HG03280 (cell line): ENCODE data around the gene AQP6.
"Not testable (repeated sequence)": the region's sequence is repeated elsewhere in the genome, so short reads cannot be mapped to it uniquely, and the experiment has no call there.

Source experiments
- ATAC-seq: cut with Tn5 transposase; IDR thresholded peaks from one replicate; pipeline ENCODE4 v1.9.1; 2021; ENCODE audit warnings: mild to moderate bottlenecking, moderate library complexity; ENCODE audit not compliant: unreplicated experiment

AQP6 gene

GRCh38 chr12:49987625-49988303, 15.0 kb downstream of the AQP6 start:
- ATAC-seq = no peak

GRCh38 chr12:49989400-49989799, 16.7 kb downstream of the AQP6 start:
- ATAC-seq = not testable (repeated sequence)

- ATAC-seq = no peak
These were observed 17.5 kb downstream of the AQP6 start for GRCh38 chr12:49990273-49990672.

- no peak for ATAC-seq
These were observed 25.7 kb downstream of the AQP6 start for GRCh38 chr12:49998453-49998852.

- no peak for ATAC-seq
These were observed 30.8 kb downstream of the AQP6 start for GRCh38 chr12:50003595-50003994.

- ATAC-seq = no peak
These were observed 31.9 kb downstream of the AQP6 start for GRCh38 chr12:50004696-50005095.

GRCh38 chr12:50005175-50005574, 32.4 kb downstream of the AQP6 start:
- ATAC-seq = no peak

- ATAC-seq = no peak
These were observed 33.5 kb downstream of the AQP6 start for GRCh38 chr12:50006280-50006679.

- ATAC-seq = no peak
These were observed 34.2 kb downstream of the AQP6 start for GRCh38 chr12:50006754-50007442.

GRCh38 chr12:50013361-50014147, 40.8 kb downstream of the AQP6 start:
- no peak for ATAC-seq

- ATAC-seq = no peak
These were observed 41.6 kb downstream of the AQP6 start for GRCh38 chr12:50014342-50014741.

- ATAC-seq = no peak
These were observed 44.0 kb downstream of the AQP6 start for GRCh38 chr12:50016501-50017475.

- ATAC-seq = no peak
These were observed 44.9 kb downstream of the AQP6 start for GRCh38 chr12:50017641-50018040.

- no peak for ATAC-seq
These were observed 45.4 kb downstream of the AQP6 start for GRCh38 chr12:50018154-50018553.

GRCh38 chr12:50018968-50019367, 46.2 kb downstream of the AQP6 start:
- ATAC-seq = no peak

GRCh38 chr12:50019524-50019923, 46.8 kb downstream of the AQP6 start:
- no peak for ATAC-seq

- ATAC-seq = no peak
These were observed 48.3 kb downstream of the AQP6 start for GRCh38 chr12:50021031-50021430.

GRCh38 chr12:50022903-50023302, 50.2 kb downstream of the AQP6 start:
- no peak for ATAC-seq

GRCh38 chr12:50024227-50024626, 51.5 kb downstream of the AQP6 start:
- no peak for ATAC-seq

- peak; percentile 8 for ATAC-seq
These were observed 52.0 kb downstream of the AQP6 start for GRCh38 chr12:50024805-50025186.
